Chondrocyte (in vitro differentiated cells): ENCODE measurements around the gene RAP1GAP. TPM values are rescaled to one million over a fixed set of nuclear protein-coding genes. Genes with fewer than 3 reads are reported as not detected.

Experiments
- DNase-seq: peaks from one replicate; pipeline ENCODE4 v3.0.0; 2021; ENCODE audit warnings: mixed read lengths, low spot score
- H3K27ac Mint-ChIP-seq: one replicate; pipeline ENCODE4 v1.8.0; 2021; ENCODE audit warnings: mild to moderate bottlenecking, moderate library complexity, mixed read lengths; ENCODE audit not compliant: unreplicated experiment
- H3K27me3 Mint-ChIP-seq: 2 replicates; pipeline ENCODE4 v1.8.0; 2021; ENCODE audit warnings: low read depth, mixed read lengths
- H3K36me3 Mint-ChIP-seq: 2 replicates; pipeline ENCODE4 v1.8.0; 2021; ENCODE audit warnings: low read depth, mixed read lengths
- H3K4me1 Mint-ChIP-seq: 2 replicates; pipeline ENCODE4 v1.8.0; 2021; ENCODE audit warnings: low read depth, mild to moderate bottlenecking, mixed read lengths
- H3K4me3 Mint-ChIP-seq: one replicate; pipeline ENCODE4 v1.8.0; 2021; ENCODE audit warnings: mild to moderate bottlenecking, moderate library complexity, mixed read lengths; ENCODE audit not compliant: unreplicated experiment
- H3K9me3 Mint-ChIP-seq: 2 replicates; pipeline ENCODE4 v1.8.0; 2021; ENCODE audit warnings: low read depth, mixed read lengths
- total RNA-seq: library from RNA; stranded (reverse); gene quantifications from 3 replicates; pipeline ENCODE4 v1.2.1, GENCODE V29; 2021
- TF ChIP-seq, protein P1 (sequence below): fragments of 200-600 bp; sonication (generic); IDR thresholded peaks from 2 replicates; pipeline ENCODE4 v1.5.0; 2021; ENCODE audit warnings: antibody characterized with exemption, mild to moderate bottlenecking, moderate library complexity

Gene RAP1GAP
- total RNA-seq, 1 donor from 2014 or later = 1.8 TPM

DNA sequence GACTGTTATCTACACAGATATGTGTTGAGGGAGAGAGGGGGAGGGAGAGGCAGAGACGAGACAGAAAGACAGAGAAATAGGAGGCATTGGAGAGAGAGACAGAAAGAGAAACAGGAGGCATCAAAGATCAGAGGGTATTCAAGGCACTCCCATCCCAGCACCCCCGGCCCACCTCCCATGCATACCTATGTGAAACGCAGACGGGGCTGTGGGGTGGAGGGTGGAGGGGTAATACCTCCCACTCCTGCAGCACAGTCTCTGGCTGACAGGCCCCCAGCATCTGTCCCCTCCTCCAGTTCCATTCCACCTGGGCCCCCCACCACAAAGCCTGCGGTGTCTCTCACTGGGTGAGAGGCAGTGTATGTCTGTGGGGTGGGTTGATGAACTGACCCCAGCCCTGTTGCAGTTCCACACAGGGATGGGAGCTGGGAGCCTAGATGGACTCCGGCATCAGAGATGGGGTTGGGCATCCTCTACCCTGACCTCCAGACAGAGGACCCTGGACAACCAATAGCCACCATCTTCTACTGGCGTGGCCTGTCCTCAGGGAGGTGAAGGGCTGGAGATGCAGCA, 49.7 kb downstream of the RAP1GAP start:
- H3K4me1 Mint-ChIP-seq = peaks cover 8% of the 10 kb centered on the region
- no peak overlapping the region for H3K4me3 Mint-ChIP-seq
- TF ChIP-seq, protein P1, sequence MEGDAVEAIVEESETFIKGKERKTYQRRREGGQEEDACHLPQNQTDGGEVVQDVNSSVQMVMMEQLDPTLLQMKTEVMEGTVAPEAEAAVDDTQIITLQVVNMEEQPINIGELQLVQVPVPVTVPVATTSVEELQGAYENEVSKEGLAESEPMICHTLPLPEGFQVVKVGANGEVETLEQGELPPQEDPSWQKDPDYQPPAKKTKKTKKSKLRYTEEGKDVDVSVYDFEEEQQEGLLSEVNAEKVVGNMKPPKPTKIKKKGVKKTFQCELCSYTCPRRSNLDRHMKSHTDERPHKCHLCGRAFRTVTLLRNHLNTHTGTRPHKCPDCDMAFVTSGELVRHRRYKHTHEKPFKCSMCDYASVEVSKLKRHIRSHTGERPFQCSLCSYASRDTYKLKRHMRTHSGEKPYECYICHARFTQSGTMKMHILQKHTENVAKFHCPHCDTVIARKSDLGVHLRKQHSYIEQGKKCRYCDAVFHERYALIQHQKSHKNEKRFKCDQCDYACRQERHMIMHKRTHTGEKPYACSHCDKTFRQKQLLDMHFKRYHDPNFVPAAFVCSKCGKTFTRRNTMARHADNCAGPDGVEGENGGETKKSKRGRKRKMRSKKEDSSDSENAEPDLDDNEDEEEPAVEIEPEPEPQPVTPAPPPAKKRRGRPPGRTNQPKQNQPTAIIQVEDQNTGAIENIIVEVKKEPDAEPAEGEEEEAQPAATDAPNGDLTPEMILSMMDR = no peak
- DNase-seq = no peak
- no peak overlapping the region for H3K27ac Mint-ChIP-seq
- peaks cover 2% of the 10 kb centered on the region for H3K27me3 Mint-ChIP-seq
- no peaks in the 10 kb centered on the region for H3K9me3 Mint-ChIP-seq
- no peaks in the 10 kb centered on the region for H3K36me3 Mint-ChIP-seq

DNA sequence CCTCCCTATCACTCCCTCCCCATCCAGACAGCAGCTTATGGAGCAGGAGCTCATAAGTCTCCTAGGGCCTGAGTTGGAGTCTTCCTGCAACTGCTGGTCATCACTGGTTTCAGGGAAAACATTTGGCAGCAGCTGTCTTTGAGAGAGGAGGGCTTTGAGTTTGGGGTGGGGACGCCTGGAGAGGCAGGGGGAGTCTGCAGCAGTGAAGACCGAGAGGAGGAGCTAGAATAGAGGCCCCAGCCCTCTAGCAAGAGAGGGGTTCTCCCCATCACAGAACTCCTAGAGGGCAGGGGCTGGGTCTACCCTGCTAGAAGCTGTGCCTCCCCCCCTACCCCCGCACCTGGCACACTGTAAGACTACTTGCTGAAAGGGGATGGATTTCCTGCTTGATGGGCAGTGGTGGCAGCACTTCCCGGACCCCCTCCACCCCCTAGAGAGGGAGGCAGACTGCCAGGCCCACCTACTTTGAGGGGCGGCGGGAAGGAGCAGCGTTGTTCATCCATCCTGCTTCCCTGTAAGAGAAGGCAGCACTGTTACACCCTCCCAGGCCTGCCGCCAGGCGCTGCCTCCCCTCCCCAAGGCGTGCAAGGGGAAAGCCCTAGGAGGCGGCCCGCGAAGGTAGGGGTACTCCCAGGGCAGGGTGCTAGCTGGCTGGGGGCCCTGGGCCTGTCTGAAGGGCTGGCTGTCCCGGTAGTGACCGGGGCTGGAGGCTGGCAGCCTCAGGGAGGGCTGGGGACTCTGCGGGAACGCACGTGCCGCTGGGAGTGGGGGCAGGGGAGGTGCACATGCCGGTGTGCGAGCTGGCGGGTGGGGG, 50.4 kb downstream of the RAP1GAP start:
- H3K27ac Mint-ChIP-seq = no peak overlapping the region
- no peaks in the 10 kb centered on the region for H3K9me3 Mint-ChIP-seq
- DNase-seq = no peak
- peaks cover 8% of the 10 kb centered on the region for H3K4me1 Mint-ChIP-seq
- peaks cover 2% of the 10 kb centered on the region for H3K27me3 Mint-ChIP-seq
- TF ChIP-seq, protein P1 = no peak
- H3K4me3 Mint-ChIP-seq = no peak overlapping the region
- no peaks in the 10 kb centered on the region for H3K36me3 Mint-ChIP-seq

DNA sequence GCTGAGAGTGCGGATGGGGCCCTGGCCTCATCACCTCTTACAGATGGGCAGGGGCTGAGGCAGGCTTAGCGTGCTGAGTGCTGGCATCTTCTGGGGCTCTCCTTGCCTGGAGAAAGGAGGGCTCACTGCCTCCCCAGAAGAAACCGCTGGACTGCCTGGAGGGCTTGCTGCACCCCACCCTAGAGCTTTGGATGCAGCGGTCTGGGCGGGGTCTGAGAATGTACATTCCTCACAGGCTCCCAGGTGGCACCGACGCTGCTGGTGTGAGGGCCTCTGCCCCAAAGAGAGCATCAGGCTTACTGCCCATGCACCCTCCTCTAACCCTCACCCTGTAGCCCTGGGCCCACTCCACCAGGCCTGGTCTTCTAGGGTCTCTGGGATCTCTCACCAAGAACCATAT, 51.1 kb downstream of the RAP1GAP start:
- H3K9me3 Mint-ChIP-seq = no peaks in the 10 kb centered on the region
- peaks cover 9% of the 10 kb centered on the region for H3K27me3 Mint-ChIP-seq
- H3K27ac Mint-ChIP-seq = no peak overlapping the region
- no peaks in the 10 kb centered on the region for H3K36me3 Mint-ChIP-seq
- TF ChIP-seq, protein P1 = no peak
- H3K4me3 Mint-ChIP-seq = no peak overlapping the region
- H3K4me1 Mint-ChIP-seq = peaks cover 8% of the 10 kb centered on the region
- no peak for DNase-seq

DNA sequence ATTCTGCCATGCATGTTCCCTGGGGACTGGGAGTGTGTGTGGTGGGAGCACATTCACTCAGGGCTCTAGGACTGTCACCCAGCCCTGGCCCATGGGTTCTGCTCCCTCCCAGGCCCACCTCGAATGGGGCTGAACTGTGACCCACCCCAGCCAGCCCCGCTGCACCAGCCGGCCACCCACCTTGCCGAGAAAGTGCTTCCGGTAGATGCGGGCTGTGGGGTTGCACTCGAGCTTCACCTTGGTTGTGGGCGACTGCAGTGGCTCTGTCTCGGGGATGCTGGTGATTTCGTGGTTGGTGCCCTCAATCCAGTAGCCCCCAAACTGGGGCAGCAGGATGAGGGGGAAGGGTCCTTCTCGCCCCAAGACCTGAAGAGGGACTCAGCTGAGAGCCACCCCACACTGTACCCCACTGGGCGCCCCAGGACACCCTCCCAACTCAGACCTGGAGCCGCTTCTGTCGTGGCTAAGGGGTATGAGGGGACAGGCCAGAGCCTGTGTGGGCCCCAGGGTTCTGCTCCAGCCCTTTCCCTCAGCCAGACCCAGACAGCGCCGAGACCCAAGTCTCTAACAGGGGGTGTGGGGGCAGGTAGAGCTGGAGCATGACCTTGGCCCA, 51.9 kb downstream of the RAP1GAP start:
- no peaks in the 10 kb centered on the region for H3K36me3 Mint-ChIP-seq
- H3K27ac Mint-ChIP-seq = no peak overlapping the region
- H3K4me3 Mint-ChIP-seq = no peak overlapping the region

DNA sequence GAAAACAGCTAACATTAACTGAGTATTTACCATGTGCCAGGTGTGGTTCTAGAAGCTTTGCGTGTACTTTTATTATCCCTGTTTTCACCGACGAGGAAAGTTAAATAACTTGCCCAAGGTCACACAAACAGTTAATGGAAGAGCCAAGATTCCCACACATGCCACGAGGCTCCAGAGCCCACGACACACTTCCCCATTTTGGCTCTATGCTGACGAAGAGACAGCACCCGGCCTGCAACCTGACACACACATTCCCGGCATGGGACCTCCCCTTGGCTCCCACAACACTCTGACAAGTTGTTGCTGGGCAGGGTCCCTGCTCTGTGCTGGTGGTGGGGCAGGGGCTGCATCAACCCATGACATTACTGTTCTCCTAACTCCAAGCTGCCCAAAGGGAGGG, 52.8 kb downstream of the RAP1GAP start:
- no peak overlapping the region for H3K27ac Mint-ChIP-seq
- peaks cover 12% of the 10 kb centered on the region for H3K27me3 Mint-ChIP-seq
- DNase-seq = no peak
- TF ChIP-seq, protein P1 = no peak
- no peaks in the 10 kb centered on the region for H3K9me3 Mint-ChIP-seq
- H3K4me1 Mint-ChIP-seq = peaks cover under 1% of the 10 kb centered on the region
- H3K4me3 Mint-ChIP-seq = no peak overlapping the region
- no peaks in the 10 kb centered on the region for H3K36me3 Mint-ChIP-seq

More for the DNA sequence above, 51.9 kb downstream of the RAP1GAP start:
- H3K4me1 Mint-ChIP-seq = peaks cover 4% of the 10 kb centered on the region
- peaks cover 11% of the 10 kb centered on the region for H3K27me3 Mint-ChIP-seq
- no peaks in the 10 kb centered on the region for H3K9me3 Mint-ChIP-seq
- TF ChIP-seq, protein P1 = no peak
- no peak for DNase-seq
